Common myeloid progenitor, CD34-positive (primary cell): ENCODE measurements around the gene KLK14.
A peak's percentile ranks its signal among the peaks of the same experiment; 100 is the strongest.

ENCODE experiments used
- CTCF ChIA-PET: fragments of 350-600 bp; sonication (Branson Sonifier 250); formaldehyde crosslinking; loops from one replicate; lab custom pipeline; 2021; ENCODE audit warnings: antibody characterized with exemption; lab: Charles Lee
- POLR2A ChIA-PET: fragments of 350-600 bp; sonication (Branson Sonifier 250); formaldehyde crosslinking; loops from one replicate; lab custom pipeline; 2021; ENCODE audit warnings: antibody characterized with exemption; lab: Charles Lee
- DNase-seq, 3 donors: peaks; one replicate each; pipeline versions ENCODE4 v3.0.0 to v3.0.0-alpha.2; 2013
- H3K27ac ChIP-seq, 2 experiments: 1 replicate in 1 of 2; 2 replicates in 1 of 2; pipeline ENCODE4 v1.7.0; 2013; ENCODE audit warnings: inconsistent platforms in 2 of 2, low read length in 2 of 2, mild to moderate bottlenecking in 2 of 2, low read depth in 1 of 2, moderate library complexity in 1 of 2; ENCODE audit not compliant: severe bottlenecking in 2 of 2, insufficient read depth in 1 of 2, poor library complexity in 1 of 2
- H3K27me3 ChIP-seq, 5 experiments: replicated peaks in 2 of 5; 1 replicate in 3 of 5; 2 replicates in 2 of 5; pipeline versions ENCODE4 v1.6.1 to v1.7.0; 2013; ENCODE audit warnings: low read length in 4 of 5, mild to moderate bottlenecking in 2 of 5, moderate library complexity in 2 of 5, inconsistent platforms in 1 of 5; ENCODE audit not compliant: insufficient read depth in 5 of 5, control insufficient read depth in 4 of 5
- H3K36me3 ChIP-seq, 4 experiments: 1 replicate in 2 of 4; 2 replicates in 2 of 4; pipeline versions ENCODE4 v1.6.1 to v1.7.0; 2013; ENCODE audit warnings: low read length in 3 of 4, control low read depth in 1 of 4, mild to moderate bottlenecking in 1 of 4; ENCODE audit not compliant: control insufficient read depth in 4 of 4, insufficient read depth in 4 of 4
- H3K4me1 ChIP-seq, 4 experiments: 1 replicate in 3 of 4; 2 replicates in 1 of 4; pipeline versions ENCODE4 v1.6.1 to v1.7.1; 2013; ENCODE audit warnings: low read length in 3 of 4, mild to moderate bottlenecking in 3 of 4, control low read depth in 1 of 4, inconsistent platforms in 1 of 4, moderate library complexity in 1 of 4; ENCODE audit not compliant: control insufficient read depth in 4 of 4, insufficient read depth in 4 of 4; ENCODE audit errors: control extremely low read depth in 1 of 4
- H3K4me3 ChIP-seq, 7 experiments: 1 replicate in 4 of 7; 2 replicates in 3 of 7; pipeline versions ENCODE4 v1.5.1 to v1.7.0; 2013; ENCODE audit warnings: mild to moderate bottlenecking in 7 of 7, low read length in 6 of 7, moderate library complexity in 6 of 7, inconsistent platforms in 2 of 7, low read depth in 2 of 7, control low read depth in 1 of 7; ENCODE audit not compliant: insufficient read depth in 4 of 7, control insufficient read depth in 1 of 7; ENCODE audit errors: extremely low read depth in 1 of 7
- H3K9me3 ChIP-seq, 5 experiments: 1 replicate in 4 of 5; 2 replicates in 1 of 5; pipeline versions ENCODE4 v1.6.1 to v1.7.1; 2013; ENCODE audit warnings: low read length in 4 of 5, mild to moderate bottlenecking in 2 of 5, inconsistent platforms in 1 of 5, low read depth in 1 of 5, moderate library complexity in 1 of 5; ENCODE audit not compliant: control insufficient read depth in 4 of 5, insufficient read depth in 2 of 5; ENCODE audit errors: control extremely low read depth in 1 of 5
- WGBS: methylation state at CpG from one replicate; pipeline ENCODE4 v1.1.5; 2013; ENCODE audit not compliant: insufficient coverage; 5-methylcytosine and 5-hydroxymethylcytosine counted together

Gene KLK14

GRCh38 chr19:51101171-51101865 is 18.6 kb upstream of the KLK14 start:
- CTCF ChIA-PET = interaction anchor here (1.1 to 1.6 kb wide), 3 partner anchors 9 to 46 kb away, joined by 3 to 5 read pairs (median 4); no protein-coding TSS in a partner anchor
- WGBS = 100% methylated on average over 2 of the region's 5 CpGs
- Histone ChIP-seq H3K36me3 (peaks cover 0 to 57% (median 37%) of the 10 kb centered on the region in 4 experiments), H3K4me1 (no peaks in the 10 kb centered on the region), H3K27me3 (no peaks in the 10 kb centered on the region), H3K4me3 (no peak overlapping the region), H3K27ac (no peak overlapping the region), H3K9me3 (no peaks in the 10 kb centered on the region)
- POLR2A ChIA-PET = no interaction called here
- DNase-seq = no peak

GRCh38 chr19:51100601-51101000 is 17.9 kb upstream of the KLK14 start:
- Histone ChIP-seq H3K9me3 (no peaks in the 10 kb centered on the region), H3K27me3 (no peaks in the 10 kb centered on the region), H3K36me3 (peaks cover 0 to 57% (median 35%) of the 10 kb centered on the region in 4 experiments), H3K4me1 (no peaks in the 10 kb centered on the region), H3K27ac (peak overlapping the region in 1 of 2 experiments; percentile 14), H3K4me3 (no peak overlapping the region)
- DNase-seq = no peak
- 100% methylated on average over 1 of the region's 3 CpGs for WGBS
- POLR2A ChIA-PET = no interaction called here
- CTCF ChIA-PET = interaction anchor here (1.3 kb wide), 1 partner anchor 20 kb away, joined by 3 read pairs; no protein-coding TSS in a partner anchor

GRCh38 chr19:51099047-51099382 is 16.3 kb upstream of the KLK14 start:
- DNase-seq = no peak
- peaks cover 0 to 49% (median 28%) of the 10 kb centered on the region in 4 experiments for H3K36me3 ChIP-seq
- no peak overlapping the region for H3K27ac ChIP-seq
- POLR2A ChIA-PET = no interaction called here
- no peaks in the 10 kb centered on the region for H3K9me3 ChIP-seq
- WGBS = 59% methylated on average over 21 of the region's 22 CpGs
- H3K27me3 ChIP-seq = no peaks in the 10 kb centered on the region
- peak overlapping the region in 1 of 7 experiments; percentile 43 for H3K4me3 ChIP-seq
- CTCF ChIA-PET = no interaction called here
- H3K4me1 ChIP-seq = no peaks in the 10 kb centered on the region

- 71% methylated on average over 74 of the region's 78 CpGs for WGBS
- CTCF ChIA-PET = no interaction called here
- DNase-seq = peak; percentile 53 to 75 (median 73)
Measured at GRCh38 chr19:51098365-51099046, 15.8 kb upstream of the KLK14 start.

GRCh38 chr19:51097796-51098195 is 15.1 kb upstream of the KLK14 start:
- WGBS = 90% methylated on average over 19 of the region's 20 CpGs
- POLR2A ChIA-PET = no interaction called here
- H3K27ac ChIP-seq = no peak overlapping the region

More at GRCh38 chr19:51098365-51099046, 15.8 kb upstream of the KLK14 start:
- H3K4me1 ChIP-seq = no peaks in the 10 kb centered on the region
- POLR2A ChIA-PET = no interaction called here
- no peak overlapping the region for H3K27ac ChIP-seq
- H3K27me3 ChIP-seq = no peaks in the 10 kb centered on the region
- peaks cover 0 to 44% (median 23%) of the 10 kb centered on the region in 4 experiments for H3K36me3 ChIP-seq
- H3K4me3 ChIP-seq = peak overlapping the region in 1 of 7 experiments; percentile 43
- H3K9me3 ChIP-seq = no peaks in the 10 kb centered on the region

GRCh38 chr19:51097166-51097738 is 14.6 kb upstream of the KLK14 start:
- Histone ChIP-seq H3K27me3 (no peaks in the 10 kb centered on the region), H3K9me3 (no peaks in the 10 kb centered on the region), H3K4me1 (no peaks in the 10 kb centered on the region), H3K27ac (no peak overlapping the region), H3K36me3 (peaks cover 0 to 35% (median 16%) of the 10 kb centered on the region in 4 experiments), H3K4me3 (no peak overlapping the region)
- peak; percentile 41 to 63 (median 57) for DNase-seq
- WGBS = no CpG with 5 or more reads among the region's 8 CpGs
- ChIA-PET POLR2A (no interaction called here), CTCF (interaction anchor here (0.6 to 2.6 kb wide), 5 partner anchors 8 to 172 kb away, joined by 3 to 9 read pairs (median 3); no protein-coding TSS in a partner anchor)

More at GRCh38 chr19:51097796-51098195, 15.1 kb upstream of the KLK14 start:
- no peaks in the 10 kb centered on the region for H3K4me1 ChIP-seq
- no peak overlapping the region for H3K4me3 ChIP-seq
- CTCF ChIA-PET = no interaction called here
- DNase-seq = no peak
- H3K27me3 ChIP-seq = no peaks in the 10 kb centered on the region
- no peaks in the 10 kb centered on the region for H3K9me3 ChIP-seq
- H3K36me3 ChIP-seq = peaks cover 0 to 41% (median 19%) of the 10 kb centered on the region in 4 experiments
